GM19467 (cell line): Measurements from ENCODE around the gene LCOR.
A peak's percentile ranks its signal among the peaks of the same experiment; 100 is the strongest.

Experiments
- ATAC-seq: cut with Tn5 transposase; IDR thresholded peaks from one replicate; pipeline ENCODE4 v1.9.1; 2021; ENCODE audit warnings: mild to moderate bottlenecking, moderate library complexity; ENCODE audit not compliant: unreplicated experiment

The LCOR gene

DNA sequence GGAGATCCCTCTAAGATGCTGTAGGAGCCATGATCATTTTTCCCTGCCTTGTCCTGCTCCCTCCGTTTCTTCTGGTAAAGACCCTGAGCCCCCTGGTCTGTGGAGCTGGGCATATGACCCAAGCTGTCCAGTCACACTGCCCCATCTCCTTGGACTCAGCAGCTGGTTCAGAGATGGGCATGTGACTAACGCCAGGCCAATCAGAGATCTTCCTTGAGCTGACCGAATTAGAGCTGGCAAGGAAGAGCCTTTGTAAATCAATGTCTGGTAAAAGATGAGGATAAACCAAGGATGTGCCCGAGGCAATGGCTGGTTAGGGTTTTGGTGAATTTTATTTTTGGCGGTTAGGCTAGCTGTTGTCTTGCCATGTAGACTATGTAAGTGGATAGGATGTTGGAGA, 173.3 kb downstream of the LCOR start:
- ATAC-seq = no peak

DNA sequence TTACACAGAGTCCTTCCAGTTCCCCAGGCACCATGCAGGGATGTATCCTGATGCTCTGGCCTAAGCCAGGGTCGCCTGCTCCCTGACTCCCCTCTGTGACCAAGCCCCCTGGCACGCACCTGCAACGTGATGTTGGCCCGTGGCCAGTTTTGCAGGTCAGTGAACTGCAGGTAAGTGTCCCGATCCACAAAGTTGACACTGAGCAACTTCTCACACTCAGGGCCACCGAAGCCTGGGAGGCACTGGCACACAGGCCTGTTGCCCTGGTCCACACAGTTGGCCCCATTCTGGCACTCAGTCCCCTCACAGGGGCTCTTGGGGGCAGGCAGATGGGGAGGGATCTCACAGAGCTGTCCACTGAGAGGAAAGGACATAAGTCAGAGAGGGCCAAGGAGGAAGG, 174.3 kb downstream of the LCOR start:
- ATAC-seq = no peak

DNA sequence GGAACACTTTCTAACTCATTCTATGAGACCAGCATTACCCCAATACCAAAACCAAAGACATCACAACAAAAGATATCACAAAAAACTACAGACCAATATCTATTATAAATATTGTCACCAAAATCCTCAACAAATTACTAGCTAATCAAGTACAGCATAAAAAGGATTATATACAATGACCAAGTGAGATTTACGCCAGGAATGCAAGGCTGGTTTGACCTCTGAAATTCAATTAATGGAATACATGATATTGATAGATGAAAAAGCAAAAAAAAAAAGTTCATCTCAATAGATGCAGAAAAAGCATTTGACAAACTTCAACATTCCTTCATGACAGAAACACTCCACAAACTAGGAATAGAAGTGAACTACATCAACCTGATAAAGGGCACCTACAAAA, 175.3 kb downstream of the LCOR start:
- no peak for ATAC-seq

DNA sequence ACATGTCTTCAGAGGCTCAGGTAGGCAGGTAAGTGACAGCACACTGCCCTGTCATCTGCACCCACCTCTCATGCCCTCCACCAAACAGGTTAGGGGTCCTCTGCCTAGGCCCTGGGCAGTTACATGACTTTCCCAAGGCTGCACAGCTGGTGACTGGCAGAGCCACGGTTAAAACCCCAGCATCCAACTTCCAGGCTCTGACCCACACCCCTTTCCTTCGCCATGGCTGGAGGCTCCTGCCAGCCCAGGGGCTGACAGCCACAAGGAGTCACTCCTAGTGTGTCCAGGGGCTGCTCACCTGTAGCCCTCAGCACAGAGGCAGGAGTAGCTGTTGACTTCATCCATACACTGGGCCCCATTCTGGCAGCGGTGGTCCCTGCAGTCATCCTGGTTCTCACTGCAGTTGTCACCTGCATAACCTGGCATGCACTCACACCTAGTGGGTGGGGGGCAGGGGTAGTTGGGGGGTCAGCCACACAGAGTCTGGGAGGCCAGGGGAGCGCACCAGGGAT, 178.7 kb downstream of the LCOR start:
- no peak for ATAC-seq

DNA sequence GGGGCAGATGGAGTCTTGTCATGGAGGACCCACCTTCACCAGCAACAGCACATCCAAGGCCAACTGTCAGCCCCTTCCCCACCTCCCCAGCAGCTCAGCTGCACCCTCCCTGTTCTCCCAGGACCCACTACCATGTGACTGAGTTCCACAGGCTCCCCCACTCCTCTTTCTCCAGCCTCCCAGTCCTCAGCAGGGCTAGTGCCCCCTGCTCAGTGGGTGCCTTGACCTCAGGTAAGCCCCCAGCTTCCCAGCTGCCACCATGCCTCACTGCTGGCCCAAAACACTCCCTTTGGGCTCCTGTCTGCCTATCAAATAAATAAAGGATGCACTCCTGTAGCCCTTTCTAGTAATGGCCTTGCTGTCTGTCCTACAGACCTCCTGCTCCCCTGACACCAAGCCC, 179.3 kb downstream of the LCOR start:
- no peak for ATAC-seq

DNA sequence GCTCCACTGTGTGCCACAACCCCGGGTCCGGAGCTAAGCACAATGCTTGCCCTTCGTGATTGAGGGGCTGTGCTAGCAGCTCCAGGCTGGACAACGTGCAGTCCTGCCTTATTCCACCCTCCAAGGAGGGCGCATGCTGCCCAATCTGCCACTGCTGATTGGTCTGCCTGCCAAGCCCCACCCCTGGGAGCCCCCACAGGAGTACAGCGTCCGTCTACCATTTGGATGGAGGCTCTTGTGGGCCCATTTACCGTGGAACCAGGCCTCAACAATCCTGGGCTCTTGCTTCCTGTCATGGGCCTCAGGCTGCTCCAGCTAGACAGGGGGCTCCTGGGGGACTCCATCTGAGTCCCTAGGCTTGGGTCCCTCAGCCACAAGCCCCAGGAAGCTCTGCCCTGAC, 180.4 kb downstream of the LCOR start:
- no peak for ATAC-seq

DNA sequence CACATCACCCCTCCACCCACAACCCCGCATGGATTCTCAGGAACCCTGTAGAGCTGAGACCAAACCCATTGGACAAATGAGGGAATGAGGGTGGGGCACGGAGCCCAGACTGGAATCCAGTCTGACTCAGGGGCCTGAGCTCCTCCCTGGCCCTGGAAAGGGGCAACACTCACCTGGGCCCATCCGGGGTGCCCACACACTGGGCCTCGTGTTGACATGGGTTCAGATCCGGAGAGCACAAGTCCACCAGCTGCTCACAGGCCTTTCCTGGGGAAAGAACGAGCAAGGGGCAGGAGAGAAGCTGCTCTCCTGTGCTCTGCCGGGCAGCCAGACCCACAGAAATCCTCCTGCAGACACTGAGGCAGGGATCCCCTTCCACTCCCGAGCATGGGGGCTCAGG, 181.5 kb downstream of the LCOR start:
- ATAC-seq = no peak

DNA sequence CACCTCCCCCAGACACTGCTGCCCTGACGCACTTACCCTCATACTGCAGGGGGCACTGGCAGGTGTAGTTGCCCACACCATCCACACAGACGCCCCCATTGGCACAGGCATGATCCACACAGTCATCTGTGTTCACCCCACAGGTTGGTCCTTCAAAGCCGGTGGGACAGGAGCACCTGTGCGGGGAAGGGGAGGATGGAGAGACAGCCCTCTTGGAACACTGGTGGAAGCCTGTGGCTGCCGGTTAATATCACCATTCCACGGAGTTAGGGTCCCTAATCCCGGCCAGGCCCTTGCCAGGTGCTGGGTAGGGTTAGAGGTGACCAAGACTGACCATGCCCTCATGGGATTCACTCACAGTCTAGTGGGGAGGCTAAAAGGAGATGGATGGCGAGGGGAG, 181.9 kb downstream of the LCOR start:
- ATAC-seq = no peak

DNA sequence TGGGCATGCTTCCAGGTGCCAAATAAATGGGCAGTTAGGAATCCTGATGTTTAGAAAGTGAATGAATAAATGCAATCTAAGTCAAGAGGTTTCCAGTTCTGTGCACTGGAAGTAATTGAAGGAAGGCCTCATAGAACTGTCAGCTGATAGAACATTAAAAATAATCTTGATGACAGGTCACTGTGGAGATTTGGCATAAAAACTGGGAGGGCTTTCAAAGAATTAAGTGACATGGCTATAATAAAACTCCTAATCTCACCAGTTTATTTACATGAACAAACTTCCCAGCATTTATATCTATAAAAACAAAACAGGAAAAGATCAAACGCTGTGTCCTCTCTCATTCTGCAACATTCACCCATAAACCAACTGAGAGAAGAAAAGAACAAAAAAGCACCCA, 183.1 kb downstream of the LCOR start:
- ATAC-seq = no peak

DNA sequence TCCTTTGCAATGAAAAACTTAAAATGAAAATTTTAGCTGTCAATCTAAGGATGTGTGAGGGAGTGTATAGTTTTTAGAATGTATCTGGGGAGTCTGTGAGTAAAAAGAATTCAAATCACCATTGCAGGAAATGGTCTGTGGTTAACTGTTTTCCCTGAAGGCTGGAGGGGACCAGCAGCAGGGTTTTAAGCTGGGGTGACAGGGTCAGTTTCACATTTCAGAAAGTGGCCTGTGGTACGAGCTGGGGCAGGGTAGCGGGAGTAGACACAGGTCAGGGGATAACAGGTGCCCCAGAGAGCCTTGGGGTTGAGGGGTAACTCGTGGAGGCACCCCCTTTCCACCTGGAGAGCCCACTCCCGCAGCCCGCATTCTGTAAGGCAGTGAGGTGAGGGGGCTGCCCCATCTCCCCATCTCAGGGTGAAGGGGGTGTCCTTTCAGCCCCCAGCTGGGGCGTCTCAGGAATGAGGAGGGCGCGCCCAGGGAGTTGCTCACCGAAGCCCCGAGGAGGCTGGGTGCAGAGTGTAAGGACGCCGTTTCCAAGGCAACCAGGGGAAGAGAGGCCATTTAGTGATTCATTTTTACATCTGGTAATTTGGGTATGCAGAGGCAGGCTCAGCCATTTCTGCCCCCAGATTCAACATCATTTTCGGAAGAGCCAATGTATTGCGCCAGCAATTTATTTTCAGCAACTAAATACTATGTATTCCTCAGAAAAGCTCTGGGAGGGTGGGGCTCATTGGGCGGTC, 184.8 kb downstream of the LCOR start:
- ATAC-seq = peak; percentile 79

DNA sequence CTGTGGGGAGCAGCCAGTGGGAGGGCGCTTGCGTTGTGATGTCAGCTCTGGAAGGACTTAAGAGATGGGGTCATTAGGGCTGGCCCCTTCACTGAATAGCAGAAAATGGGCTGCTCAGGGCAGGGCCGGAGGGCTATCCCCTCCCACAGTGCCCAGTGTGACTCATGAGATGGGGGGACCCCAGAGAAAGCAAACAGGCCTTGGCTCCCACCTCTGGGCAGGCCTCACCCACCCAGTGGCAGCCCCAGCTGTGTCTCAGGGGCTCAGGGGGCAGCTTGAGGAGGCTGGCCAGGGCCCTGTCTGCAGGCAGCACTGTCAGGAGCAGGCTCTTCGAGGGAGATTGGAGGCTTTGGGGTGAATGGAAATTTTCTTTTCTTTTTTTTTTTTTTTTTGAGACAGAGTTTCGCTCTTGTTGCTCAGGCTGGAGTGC, 185.4 kb downstream of the LCOR start:
- no peak for ATAC-seq

DNA sequence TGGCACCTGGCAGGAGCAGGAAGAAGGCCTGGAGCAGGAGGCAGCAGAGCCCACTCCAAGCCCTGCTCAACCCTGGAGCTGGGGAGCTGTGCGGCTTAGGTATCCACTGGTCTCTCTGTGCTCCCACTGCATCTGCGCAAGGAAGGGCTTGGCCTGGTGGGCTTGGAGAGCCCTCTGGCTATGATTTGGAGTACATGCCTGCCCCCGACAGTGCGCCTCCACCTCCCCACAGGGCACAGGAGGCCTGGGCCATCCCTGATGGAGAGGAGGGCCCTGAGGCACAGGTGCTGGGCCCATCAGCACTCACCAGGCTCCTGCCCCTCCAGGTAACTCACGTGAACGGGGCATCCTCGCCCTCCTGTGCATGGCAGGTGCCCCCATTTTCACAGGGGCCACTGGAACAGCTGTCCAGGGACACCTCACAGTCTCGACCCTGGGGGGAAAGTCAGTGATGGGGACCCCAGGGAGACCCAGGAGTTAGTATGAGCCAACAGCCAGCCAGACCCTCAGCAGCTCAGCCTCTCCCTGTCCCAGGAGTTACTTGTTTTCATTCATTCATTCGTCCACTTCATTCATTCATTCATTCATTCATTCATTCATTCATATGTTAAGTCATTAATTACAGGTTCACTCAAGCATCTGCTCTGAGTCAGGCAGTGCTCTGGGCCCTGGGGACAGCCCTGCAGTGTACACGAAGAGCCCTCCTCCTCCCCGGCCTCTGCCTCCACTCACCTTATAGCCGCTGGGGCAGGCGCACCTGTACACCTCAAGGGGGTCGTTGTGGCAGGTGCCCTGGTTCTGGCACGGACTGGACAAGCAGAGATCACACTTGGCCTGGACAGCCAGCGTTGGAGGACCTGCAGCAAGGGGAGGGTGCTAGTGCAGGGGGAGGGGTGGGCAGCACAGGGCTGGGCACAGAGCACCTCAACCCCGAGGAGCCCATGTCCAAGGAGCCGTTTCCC, 186.4 kb downstream of the LCOR start:
- no peak for ATAC-seq

DNA sequence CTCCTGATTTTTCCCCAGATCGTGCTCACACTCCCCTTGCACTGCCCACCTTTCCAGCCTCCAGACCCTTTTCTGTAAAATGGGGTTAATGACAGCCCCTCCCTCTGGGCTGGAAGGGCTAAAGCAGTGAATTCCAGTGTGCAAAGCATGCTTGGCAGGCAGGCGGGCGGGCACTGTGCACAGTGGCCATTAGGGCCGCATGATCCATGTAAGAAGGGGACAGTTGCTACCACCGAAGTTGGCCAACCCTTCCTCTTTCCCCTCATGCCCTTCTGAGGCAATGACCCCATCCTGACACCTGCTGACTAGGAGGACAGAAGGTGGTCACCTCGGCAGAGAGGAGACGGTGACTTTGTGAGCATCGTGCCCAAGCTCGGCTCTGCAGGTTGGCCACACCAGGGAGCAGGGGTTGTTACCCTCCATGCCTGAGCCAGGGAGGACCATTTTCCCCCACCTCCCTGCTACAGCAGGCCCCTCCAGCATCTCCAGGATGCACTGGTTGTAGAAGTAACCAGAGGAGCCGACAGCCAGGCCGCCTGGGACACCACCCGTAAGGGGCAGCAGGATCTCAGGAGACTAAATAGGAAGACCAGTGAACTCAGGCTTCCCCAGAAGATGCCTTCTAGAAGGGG, 187.2 kb downstream of the LCOR start:
- ATAC-seq = no peak

DNA sequence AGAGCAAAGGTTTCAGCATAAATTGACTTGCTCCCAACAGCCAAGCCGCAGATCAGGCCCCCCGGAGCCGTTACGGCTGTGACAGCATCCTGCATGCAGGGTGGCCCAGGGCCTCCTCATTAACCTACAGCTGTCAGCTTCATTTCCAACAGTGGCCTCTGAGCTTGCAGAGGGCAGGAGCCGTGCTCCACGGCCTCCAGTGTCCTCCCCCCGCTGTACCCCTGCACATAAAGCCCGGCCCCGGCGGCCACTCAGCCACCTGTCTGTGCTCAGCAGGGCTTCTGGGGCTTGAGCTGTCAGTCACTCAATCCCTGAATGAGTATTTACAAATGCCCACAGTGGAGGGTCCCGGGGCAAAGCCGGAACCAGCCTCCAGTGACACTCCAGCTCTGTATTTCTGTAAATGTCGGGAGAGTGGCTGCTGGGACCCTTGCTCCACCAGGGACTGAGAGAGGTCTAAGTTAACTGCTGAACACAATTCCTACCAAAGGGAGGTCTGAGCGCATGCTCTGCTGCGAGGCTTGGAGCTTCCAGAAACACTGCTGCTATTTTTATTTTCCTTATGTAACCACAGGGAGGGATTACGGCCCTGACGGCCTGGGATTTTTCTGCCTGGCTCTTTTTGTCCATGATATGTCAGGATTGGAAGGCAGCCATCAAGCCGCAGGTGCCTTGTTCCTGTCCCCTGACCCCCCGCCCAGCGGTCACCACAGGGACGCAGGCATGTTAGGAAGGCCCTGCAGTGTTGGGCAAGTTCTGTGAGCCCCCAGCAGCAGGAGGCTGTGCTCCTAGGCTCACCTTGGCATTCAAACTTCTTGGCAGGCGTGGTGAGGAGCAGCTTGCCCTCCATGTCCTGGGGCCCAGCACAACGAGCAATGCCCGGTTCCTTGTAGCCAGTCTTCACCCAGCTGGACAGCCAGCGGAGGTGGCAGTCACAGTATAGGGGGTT, 188.6 kb downstream of the LCOR start:
- no peak for ATAC-seq

DNA sequence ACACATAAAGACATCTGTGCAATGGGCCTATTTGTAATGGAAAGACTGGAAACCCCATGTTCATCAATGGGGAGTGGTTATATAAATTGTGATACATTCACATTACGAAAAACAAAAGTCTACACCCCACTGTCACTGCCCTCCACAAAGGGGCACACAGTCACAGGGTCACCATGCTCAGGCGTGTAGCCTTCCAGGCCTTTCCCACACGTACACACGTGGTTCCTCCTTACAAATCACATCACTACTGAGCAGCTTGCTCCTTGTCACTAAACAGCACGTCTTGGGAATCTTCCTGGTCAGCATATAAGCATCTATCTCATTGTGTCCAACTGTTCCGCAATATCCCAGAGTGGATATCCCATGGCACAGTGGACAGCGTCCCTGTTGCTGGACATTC, 190.5 kb downstream of the LCOR start:
- no peak for ATAC-seq

DNA sequence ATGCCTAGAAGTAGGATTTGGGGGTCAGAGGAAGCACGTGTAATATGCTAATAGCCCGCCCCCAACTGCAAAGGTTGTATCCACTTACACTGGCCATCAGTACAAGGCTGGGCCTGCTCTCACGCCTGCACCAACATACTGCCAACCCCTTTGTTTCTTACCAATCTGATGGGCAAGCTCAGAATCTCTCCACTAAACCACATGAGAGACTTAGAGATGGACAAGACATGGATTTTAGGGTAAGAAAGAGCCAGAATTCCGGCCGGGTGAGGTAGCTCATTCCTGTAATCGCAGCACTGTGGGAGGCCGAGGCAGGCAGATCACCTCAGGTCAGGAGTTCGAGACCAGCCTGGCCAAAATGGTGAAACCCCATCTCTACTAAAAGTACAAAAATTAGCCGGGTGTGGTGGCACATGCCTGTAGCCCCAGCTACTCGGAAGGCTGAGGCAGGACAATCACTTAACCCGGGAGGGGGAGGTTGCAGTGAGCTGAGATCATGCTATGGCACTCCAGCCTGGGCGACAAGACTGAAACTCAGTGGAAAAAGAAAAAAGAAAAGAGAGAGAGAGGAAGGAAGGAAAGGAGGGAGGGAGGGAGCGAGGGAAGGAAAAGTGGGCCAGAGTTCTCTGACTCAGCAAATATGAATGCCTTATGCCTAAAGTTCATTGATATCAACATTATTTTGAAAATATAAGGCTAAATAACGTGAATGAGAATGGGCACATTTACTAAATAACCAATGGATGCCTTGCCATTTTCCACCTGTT, 191.5 kb downstream of the LCOR start:
- ATAC-seq = no peak

DNA sequence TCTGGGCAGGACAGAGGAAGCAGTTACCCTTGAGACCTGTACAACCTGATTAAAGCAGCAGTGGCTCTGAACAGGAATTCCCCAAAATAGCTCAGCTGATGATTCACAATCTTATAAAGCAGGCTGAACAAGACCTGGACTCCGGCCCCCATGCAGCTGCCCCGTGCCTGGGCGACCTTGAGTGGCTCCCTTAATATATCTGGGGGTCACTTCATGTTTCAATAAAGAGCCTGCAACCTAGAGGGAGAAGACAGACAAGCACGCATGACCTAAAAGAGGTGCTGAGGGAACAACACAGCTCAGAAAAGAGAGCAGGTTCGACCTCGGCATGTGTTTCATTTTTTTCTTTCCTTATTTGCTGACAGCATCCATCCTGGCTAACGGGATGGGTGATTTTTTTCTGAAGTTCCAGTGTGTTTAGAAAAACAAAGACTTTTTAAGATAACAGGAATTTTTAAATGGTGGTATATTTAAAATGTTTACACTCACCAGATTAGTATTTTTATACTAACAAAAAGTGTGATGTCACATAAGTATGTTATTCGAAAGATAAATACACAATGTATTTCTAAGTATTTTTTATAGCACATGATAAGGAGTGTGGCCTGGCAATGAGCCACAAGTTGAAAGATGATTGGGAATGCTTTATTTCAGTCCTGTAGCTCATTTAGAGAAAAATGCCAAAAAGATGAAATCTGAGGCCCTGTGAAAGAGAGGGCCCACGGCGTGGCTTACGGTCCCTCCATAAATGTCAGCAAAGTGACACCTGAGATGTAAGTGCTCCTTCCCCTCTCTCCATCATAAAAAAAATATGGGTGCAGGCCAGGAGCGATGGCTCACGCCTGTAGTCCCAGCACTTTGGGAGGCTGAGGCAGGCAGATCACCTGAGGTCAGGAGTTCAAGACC, 192.3 kb downstream of the LCOR start:
- no peak for ATAC-seq

DNA sequence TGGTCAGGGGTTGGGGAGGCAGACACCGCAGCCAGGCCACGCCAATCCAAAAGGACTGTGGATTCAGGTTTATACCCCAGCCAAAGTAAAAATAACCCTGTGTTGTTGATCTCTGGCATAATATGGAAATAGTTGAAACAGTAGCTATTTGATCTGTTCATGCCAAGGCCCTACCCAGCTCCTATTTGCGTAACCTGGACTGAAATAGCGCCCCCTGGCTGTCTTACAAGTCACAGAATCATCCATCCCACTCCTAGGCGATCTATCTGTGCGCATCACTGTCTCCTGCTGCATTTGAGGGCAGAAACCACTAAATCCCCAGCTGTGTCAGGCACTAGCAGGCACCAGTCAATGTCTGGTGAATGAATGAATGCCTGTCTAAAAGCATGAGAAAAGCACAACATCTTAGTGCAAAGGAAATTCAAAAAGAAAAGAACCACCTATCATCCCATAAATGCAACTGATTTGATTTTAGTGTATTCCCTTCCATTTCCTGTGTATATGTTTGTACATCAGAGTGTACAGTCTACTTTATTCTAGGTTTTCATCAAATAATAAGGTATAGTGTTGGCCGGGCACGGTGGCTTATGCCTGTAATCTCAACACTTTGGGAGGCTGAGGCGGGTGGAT, 193.6 kb downstream of the LCOR start:
- ATAC-seq = no peak
